A673 (cell line): Measurements from ENCODE around the gene WWC1. TPM values are rescaled to one million over a fixed set of nuclear protein-coding genes. Genes with fewer than 3 reads are reported as not detected.

Source experiments
- BruUV-seq: library from RNA; stranded (reverse); fragments of 400-500 nt; replicated peaks from 2 replicates; lab custom pipeline; 2021; lab: Mats Ljungman, UMichigan
- CTCF ChIA-PET: fragments of 300-600 bp; sonication (Branson Sonifier 250); formaldehyde crosslinking; loops from one replicate; lab custom pipeline; 2022; ENCODE audit warnings: antibody characterized with exemption; lab: Charles Lee
- POLR2A ChIA-PET: fragments of 300-600 bp; sonication (Branson Sonifier 250); formaldehyde crosslinking; loops from one replicate; lab custom pipeline; 2022; ENCODE audit warnings: antibody characterized with exemption; ENCODE audit not compliant: low non-redundant PET; lab: Charles Lee
- DNase-seq: peaks from one replicate; pipeline ENCODE4 v3.0.0-alpha.2; 2015; ENCODE audit warnings: low spot score
- H3K27ac ChIP-seq: fragments of 200-600 bp; sonication (generic); 2 replicates; pipeline ENCODE4 v1.5.1; 2016; ENCODE audit warnings: mixed run types, low read depth, mild to moderate bottlenecking, mixed read lengths, antibody characterized with exemption, low read length; ENCODE audit not compliant: poor library complexity, severe bottlenecking
- H3K27me3 ChIP-seq: fragments of 200-600 bp; sonication (generic); replicated peaks from 2 replicates; pipeline ENCODE4 v1.6.1; 2017; ENCODE audit warnings: mixed run types, low read depth, mild to moderate bottlenecking, mixed read lengths, antibody characterized with exemption, low read length; ENCODE audit not compliant: insufficient read depth, poor library complexity
- H3K36me3 ChIP-seq: fragments of 200-600 bp; sonication (generic); 2 replicates; pipeline ENCODE4 v1.6.1; 2016; ENCODE audit warnings: mixed run types, mild to moderate bottlenecking, mixed read lengths, antibody characterized with exemption, low read length; ENCODE audit not compliant: insufficient read depth, poor library complexity, severe bottlenecking
- H3K4me1 ChIP-seq: fragments of 200-600 bp; sonication (generic); 2 replicates; pipeline ENCODE4 v1.6.1; 2017; ENCODE audit warnings: mixed run types, mild to moderate bottlenecking, mixed read lengths, antibody characterized with exemption, low read length; ENCODE audit not compliant: insufficient read depth, poor library complexity, severe bottlenecking
- H3K4me3 ChIP-seq: fragments of 200-600 bp; sonication (generic); 2 replicates; pipeline ENCODE4 v1.5.1; 2016; ENCODE audit warnings: low read depth, mixed run types, mild to moderate bottlenecking, mixed read lengths, low read length; ENCODE audit not compliant: poor library complexity, severe bottlenecking
- H3K9me3 ChIP-seq: fragments of 200-600 bp; sonication (generic); 2 replicates; pipeline ENCODE4 v1.6.1; 2016; ENCODE audit warnings: mixed run types, low read depth, mild to moderate bottlenecking, mixed read lengths, antibody characterized with exemption, low read length; ENCODE audit not compliant: poor library complexity, severe bottlenecking
- EZH2 ChIP-seq: fragments of 200-600 bp; sonication (generic); IDR thresholded peaks from 2 replicates; pipeline ENCODE4 v1.6.1; 2017; ENCODE audit warnings: borderline replicate concordance, low read depth, mild to moderate bottlenecking, mixed read lengths, antibody characterized with exemption, low read length; ENCODE audit not compliant: poor library complexity, severe bottlenecking
- intact Hi-C: fragments of 100-400 bp; cut with micrococcal nuclease; formaldehyde crosslinking; loops from one replicate; pipeline ENCODE4 v1.10.0; 2022; ENCODE audit not compliant: unreplicated experiment
- total RNA-seq: library from RNA; stranded (reverse); gene quantifications from 2 replicates; pipeline ENCODE4 v1.2.3, GENCODE V29; 2021
- TF ChIP-seq, protein P1 (sequence below): fragments of 300-800, 200-600 bp; sonication (generic); conservative IDR thresholded peaks from 2 replicates; pipeline ENCODE4 v1.5.1; 2017; ENCODE audit warnings: low read depth, mild to moderate bottlenecking, antibody characterized with exemption, low read length, moderate library complexity, mixed read lengths

Gene WWC1
- total RNA-seq, 1 experiment from 2014 or later: 8.8 TPM

DNA sequence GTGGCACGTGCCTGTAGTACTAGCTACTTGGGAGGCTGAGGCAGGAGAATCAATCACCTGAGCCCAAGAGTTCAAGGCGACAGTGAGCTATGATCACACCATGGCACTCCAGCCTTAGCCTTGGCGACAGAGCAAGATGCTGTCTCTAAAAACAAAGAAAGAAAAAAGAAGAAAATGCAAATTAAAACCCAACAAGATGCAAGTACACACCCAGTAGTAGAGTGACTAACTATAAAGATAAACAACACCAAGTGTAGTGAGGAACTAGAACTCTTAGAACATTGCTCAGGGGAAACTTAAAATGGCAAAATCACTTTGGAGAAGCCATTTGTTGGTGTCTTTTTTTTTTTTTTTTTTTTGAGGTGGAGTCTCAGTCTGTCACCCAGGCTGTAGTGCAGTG lies 160.1 kb downstream of the WWC1 start:
- no peaks in the 10 kb centered on the region for H3K4me1 ChIP-seq
- TF ChIP-seq, protein P1, sequence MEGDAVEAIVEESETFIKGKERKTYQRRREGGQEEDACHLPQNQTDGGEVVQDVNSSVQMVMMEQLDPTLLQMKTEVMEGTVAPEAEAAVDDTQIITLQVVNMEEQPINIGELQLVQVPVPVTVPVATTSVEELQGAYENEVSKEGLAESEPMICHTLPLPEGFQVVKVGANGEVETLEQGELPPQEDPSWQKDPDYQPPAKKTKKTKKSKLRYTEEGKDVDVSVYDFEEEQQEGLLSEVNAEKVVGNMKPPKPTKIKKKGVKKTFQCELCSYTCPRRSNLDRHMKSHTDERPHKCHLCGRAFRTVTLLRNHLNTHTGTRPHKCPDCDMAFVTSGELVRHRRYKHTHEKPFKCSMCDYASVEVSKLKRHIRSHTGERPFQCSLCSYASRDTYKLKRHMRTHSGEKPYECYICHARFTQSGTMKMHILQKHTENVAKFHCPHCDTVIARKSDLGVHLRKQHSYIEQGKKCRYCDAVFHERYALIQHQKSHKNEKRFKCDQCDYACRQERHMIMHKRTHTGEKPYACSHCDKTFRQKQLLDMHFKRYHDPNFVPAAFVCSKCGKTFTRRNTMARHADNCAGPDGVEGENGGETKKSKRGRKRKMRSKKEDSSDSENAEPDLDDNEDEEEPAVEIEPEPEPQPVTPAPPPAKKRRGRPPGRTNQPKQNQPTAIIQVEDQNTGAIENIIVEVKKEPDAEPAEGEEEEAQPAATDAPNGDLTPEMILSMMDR: no peak
- no TSS peak for BruUV-seq
- H3K27me3 ChIP-seq: no peaks in the 10 kb centered on the region
- no peaks in the 10 kb centered on the region for H3K36me3 ChIP-seq
- ChIA-PET CTCF (no interaction called here), POLR2A (no interaction called here)
- intact Hi-C loops: no loop called here
- no peak overlapping the region for H3K4me3 ChIP-seq
- H3K9me3 ChIP-seq: no peaks in the 10 kb centered on the region
- DNase-seq: no peak
- H3K27ac ChIP-seq: no peak overlapping the region

DNA sequence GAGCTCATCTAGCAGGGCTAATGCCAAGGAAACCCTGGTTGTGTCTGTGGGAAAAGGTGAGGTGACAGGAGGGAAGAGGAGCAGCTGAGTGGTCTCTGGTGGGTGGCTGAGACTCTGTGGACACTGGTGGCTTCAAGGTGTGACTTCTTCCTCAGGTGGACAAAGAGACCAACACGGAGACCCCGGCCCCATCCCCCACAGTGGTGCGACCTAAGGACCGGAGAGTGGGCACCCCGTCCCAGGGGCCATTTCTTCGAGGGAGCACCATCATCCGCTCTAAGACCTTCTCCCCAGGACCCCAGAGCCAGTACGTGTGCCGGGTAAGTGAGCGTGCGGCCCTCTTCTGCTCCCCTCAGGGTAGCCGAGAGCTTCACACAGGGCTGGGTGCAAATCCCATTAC lies 163.8 kb downstream of the WWC1 start:
- ChIA-PET POLR2A (no interaction called here), CTCF (no interaction called here)
- Histone ChIP-seq H3K9me3 (no peaks in the 10 kb centered on the region), H3K27me3 (no peaks in the 10 kb centered on the region), H3K4me3 (no peak overlapping the region), H3K36me3 (no peaks in the 10 kb centered on the region), H3K27ac (no peak overlapping the region), H3K4me1 (no peaks in the 10 kb centered on the region)
- BruUV-seq: no TSS peak
- intact Hi-C loops: no loop called here
- no peak for DNase-seq
- TF ChIP-seq, protein P1: no peak
- no peak for TF ChIP-seq EZH2

DNA sequence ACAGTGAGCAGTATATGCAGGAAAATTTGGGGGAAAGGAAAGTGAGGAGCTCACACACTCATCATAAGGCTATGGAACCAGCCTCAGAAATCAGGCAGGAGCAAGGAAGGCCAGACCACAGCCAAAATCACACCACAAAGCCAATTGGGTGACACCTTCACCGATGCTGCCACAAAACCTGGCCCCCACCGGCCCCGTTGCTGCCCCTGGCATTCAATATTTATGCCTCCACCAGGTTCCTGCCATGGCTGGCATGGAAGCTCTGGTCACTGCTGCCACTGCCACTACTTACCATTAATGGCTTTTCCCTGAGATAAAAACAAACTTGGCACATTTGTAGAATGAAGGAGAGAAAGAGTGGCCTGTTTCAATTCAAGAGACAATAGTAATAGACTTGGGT lies 166.1 kb downstream of the WWC1 start:
- H3K9me3 ChIP-seq: no peaks in the 10 kb centered on the region
- ChIA-PET CTCF (no interaction called here), POLR2A (no interaction called here)
- H3K27ac ChIP-seq: no peak overlapping the region
- no peaks in the 10 kb centered on the region for H3K27me3 ChIP-seq
- no peaks in the 10 kb centered on the region for H3K36me3 ChIP-seq
- BruUV-seq: no TSS peak
- H3K4me1 ChIP-seq: no peaks in the 10 kb centered on the region
- intact Hi-C loops: no loop called here
- TF ChIP-seq EZH2: no peak
- TF ChIP-seq, protein P1: no peak
- no peak overlapping the region for H3K4me3 ChIP-seq
- DNase-seq: no peak
